Activated naive CD8-positive, alpha-beta T cell (primary cell): ENCODE data around the gene UPF3A.

Experiments
- H3K27ac Mint-ChIP-seq: one replicate; pipeline ENCODE4 v1.8.0; 2021; ENCODE audit warnings: mixed read lengths
- H3K27me3 Mint-ChIP-seq: one replicate; pipeline ENCODE4 v1.8.0; 2021; ENCODE audit warnings: mixed read lengths
- H3K36me3 Mint-ChIP-seq: one replicate; pipeline ENCODE4 v1.8.0; 2021; ENCODE audit warnings: mixed read lengths
- H3K4me1 Mint-ChIP-seq: one replicate; pipeline ENCODE4 v1.8.0; 2021; ENCODE audit warnings: low read depth, mixed read lengths
- H3K4me3 Mint-ChIP-seq: one replicate; pipeline ENCODE4 v1.8.0; 2021; ENCODE audit warnings: mild to moderate bottlenecking, mixed read lengths
- H3K9me3 Mint-ChIP-seq: one replicate; pipeline ENCODE4 v1.8.0; 2021; ENCODE audit warnings: low read depth, mixed read lengths

The UPF3A gene

DNA sequence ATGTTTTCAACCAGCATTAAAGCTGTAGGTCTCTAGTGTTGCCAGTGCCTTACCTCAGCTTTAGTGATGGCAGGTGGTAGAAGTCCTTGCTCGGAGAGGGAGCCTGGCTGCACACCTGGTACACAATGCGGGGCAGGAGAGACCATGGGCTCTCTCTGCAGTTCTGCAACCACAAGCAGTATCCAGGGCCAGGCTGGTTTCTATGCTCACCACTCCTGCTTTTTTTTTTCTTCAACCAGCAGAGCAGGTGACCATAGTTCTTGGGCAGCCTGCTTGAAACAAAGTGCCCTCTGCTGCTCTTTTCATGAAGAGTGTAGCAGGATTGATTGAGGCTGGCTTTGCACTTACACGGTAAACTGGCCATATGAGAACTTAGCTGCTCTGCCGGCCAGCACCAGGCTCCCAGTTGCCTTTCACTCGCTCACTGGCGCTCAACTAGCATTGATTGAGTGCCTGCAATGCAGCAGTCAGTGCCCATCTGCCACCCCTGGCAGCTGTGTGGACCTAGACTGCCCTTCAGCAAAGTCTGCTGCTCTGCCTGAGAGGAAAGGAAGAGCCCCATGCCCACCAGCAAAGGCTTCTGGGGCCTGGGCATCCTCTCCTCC lies 28.5 kb downstream of the UPF3A start:
- Mint-ChIP-seq H3K36me3 (peaks cover 3% of the 10 kb centered on the region), H3K9me3 (no peaks in the 10 kb centered on the region), H3K4me3 (no peak overlapping the region), H3K27ac (no peak overlapping the region), H3K4me1 (peaks cover 15% of the 10 kb centered on the region), H3K27me3 (no peaks in the 10 kb centered on the region)

- Mint-ChIP-seq H3K36me3 (peaks cover 6% of the 10 kb centered on the region), H3K27ac (no peak overlapping the region), H3K4me1 (peaks cover 26% of the 10 kb centered on the region), H3K4me3 (no peak overlapping the region), H3K27me3 (no peaks in the 10 kb centered on the region), H3K9me3 (no peaks in the 10 kb centered on the region)
These were observed 29.6 kb downstream of the UPF3A start for GRCh38 chr13:114310956-114311355.

GRCh38 chr13:114311387-114311786 lies 30.0 kb downstream of the UPF3A start:
- Mint-ChIP-seq H3K27me3 (no peaks in the 10 kb centered on the region), H3K9me3 (no peaks in the 10 kb centered on the region), H3K4me1 (peaks cover 26% of the 10 kb centered on the region), H3K4me3 (no peak overlapping the region), H3K36me3 (peaks cover 6% of the 10 kb centered on the region), H3K27ac (no peak overlapping the region)

GRCh38 chr13:114311908-114312307 lies 30.5 kb downstream of the UPF3A start:
- Mint-ChIP-seq H3K4me1 (peaks cover 30% of the 10 kb centered on the region), H3K36me3 (peaks cover 5% of the 10 kb centered on the region), H3K9me3 (no peaks in the 10 kb centered on the region), H3K4me3 (no peak overlapping the region), H3K27ac (no peak overlapping the region), H3K27me3 (no peaks in the 10 kb centered on the region)

DNA sequence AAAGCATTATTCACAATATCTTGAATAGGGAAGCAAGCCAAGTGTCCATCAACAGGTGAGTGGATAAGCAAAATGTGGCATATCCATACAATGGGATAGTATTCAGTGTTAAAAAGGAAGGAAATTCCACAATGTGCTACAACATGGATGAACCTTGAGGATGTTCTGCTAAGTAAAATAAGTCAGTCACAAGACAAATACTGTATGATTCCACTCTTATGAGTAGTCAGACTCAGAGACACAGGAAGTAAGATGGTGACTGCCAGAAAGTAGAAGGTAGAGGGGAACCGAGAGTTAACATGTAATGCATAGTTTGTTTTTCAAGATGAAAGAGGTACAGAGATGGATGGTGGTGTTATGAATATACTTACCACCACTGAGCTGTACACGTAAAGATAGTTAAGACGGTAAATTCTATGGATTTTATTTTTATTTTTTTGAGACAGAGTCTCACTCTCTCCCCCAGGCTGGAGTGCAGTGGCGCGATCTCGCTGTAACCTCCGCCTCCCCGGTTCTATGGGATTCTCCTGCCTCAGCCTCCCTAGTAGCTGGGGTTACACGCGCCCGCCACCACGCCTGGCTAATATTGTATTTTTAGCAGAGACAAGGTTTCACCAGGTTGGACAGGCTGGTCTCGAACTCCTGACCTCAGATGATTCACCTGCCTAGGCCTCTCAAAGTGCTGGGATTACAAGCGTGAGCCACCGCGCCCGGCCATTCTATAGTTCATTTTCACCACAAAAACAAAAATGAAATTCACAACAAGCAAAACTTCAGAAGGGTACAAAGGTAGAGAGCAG lies 31.9 kb downstream of the UPF3A start:
- peak overlapping the region; percentile 94 for H3K4me3 Mint-ChIP-seq
- peak overlapping the region; percentile 96 for H3K27ac Mint-ChIP-seq
- H3K36me3 Mint-ChIP-seq, result peaks cover 3% of the 10 kb centered on the region
- H3K4me1 Mint-ChIP-seq, result peaks cover 41% of the 10 kb centered on the region
- H3K9me3 Mint-ChIP-seq, result no peaks in the 10 kb centered on the region
- H3K27me3 Mint-ChIP-seq, result no peaks in the 10 kb centered on the region

DNA sequence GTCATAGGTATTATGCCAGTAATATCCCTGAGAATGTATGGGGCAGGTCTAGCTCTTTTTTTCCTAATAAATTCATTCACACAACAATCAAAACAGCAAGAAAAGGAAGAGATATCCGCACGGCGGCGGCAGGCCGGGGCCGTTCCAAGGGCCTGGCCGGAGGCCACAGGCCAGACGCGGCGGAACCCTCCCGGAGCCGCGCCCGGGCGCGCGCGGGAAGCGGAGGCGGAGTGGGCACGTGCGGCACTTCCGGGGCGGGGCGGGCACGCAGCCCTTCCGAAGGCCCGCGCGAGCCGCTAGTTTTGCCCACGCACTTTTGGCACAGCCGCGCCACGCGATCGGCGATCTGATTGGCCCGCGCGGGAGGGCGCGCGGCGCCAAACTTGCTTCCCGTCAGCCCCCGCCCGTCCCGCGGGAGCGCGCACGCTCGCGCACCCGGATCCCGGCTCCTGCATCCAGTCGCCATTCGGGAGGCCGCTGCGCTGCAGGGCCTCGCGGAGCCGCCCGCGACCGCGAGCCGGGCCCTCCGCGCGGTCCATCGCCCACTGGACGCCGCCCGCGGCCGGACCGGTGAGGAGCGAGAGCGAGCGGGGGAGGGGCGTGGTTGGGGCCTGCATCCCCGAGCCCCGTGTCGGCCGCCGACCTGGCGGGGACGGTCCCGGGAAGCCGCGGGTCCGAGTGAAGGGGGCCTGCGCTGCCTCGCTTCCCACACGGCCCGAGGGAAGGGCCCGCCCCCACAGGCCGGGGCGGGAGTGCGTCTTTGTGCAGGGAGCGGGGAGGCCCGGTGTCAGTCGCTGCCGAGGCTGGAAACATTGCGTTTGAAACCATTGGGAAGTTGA lies 32.9 kb downstream of the UPF3A start, which contains the start of gene CHAMP1:
Gene CHAMP1 (plus strand): TSS at position 430 of the 839 bp plus-strand sequence. CDS start 9,340 bp downstream, outside the sequence.
- no peaks in the 10 kb centered on the region for H3K27me3 Mint-ChIP-seq
- H3K4me1 Mint-ChIP-seq, result peaks cover 51% of the 10 kb centered on the region
- peak within 1 kb of the TSS; percentile 94 for H3K4me3 Mint-ChIP-seq

DNA sequence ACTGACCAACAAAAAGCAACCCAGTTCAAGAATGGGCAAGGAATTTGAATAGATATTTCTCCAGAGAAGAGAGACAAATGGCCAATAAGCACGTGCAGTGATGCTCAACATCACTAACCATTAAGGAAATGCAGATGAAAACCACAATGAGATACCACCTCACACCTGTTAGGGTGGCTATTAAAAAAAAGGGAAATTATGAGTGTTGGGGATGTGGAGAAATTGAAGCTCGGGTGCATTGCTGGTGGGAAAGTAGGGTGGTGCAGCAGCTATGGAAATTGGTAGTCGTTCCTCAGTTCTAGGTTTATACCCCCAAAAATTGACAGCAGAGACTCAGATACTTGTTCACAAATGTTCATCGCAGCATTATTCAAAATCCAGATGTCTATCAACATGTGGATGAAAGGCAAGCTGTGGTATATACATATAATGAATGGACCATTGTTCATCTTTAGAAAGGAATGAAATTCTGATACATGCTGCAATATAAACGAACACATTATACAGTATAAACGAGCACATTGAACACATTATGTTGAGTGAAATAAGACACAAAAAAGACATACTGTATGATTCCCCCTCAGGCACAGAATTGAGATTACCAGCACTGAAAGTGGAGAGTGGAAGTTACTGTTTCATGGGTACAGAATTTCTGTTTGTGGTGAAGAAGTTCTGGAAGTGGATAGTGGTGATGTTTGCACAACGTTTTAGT lies 33.8 kb downstream of the UPF3A start:
- H3K9me3 Mint-ChIP-seq, result no peaks in the 10 kb centered on the region
- peaks cover 60% of the 10 kb centered on the region for H3K4me1 Mint-ChIP-seq
- peak overlapping the region; percentile 91 for H3K4me3 Mint-ChIP-seq
- H3K27me3 Mint-ChIP-seq, result no peaks in the 10 kb centered on the region
- H3K27ac Mint-ChIP-seq, result peak overlapping the region; percentile 93
- H3K36me3 Mint-ChIP-seq, result peaks cover 9% of the 10 kb centered on the region

More for the DNA sequence above, 32.9 kb downstream of the UPF3A start, which contains the start of gene CHAMP1:
- Mint-ChIP-seq H3K36me3 (peaks cover 3% of the 10 kb centered on the region), H3K27ac (peak within 1 kb of the TSS; percentile 96), H3K9me3 (no peaks in the 10 kb centered on the region)

DNA sequence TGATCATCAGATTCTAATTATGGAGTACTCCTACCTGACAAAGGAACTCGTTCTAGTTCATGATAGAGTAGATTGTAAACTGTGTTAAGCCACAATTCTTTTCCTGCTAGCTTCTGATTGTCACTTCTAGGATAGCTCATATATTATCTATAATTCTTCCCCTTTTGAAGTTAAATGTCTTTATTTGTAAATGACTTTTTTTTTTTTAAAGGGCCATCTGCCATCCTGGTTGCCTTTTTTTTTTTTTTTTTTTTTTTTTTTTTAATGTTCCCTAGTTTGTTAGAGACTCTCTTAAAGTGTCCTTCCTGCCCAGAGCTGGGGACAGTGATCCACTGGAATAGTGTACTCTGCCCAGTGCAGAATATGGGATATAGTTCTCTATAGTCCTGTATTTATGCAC lies 37.2 kb downstream of the UPF3A start:
- Mint-ChIP-seq H3K27ac (peak overlapping the region; percentile 61), H3K27me3 (no peaks in the 10 kb centered on the region), H3K9me3 (no peaks in the 10 kb centered on the region), H3K4me3 (no peak overlapping the region), H3K4me1 (peaks cover 52% of the 10 kb centered on the region), H3K36me3 (peaks cover 15% of the 10 kb centered on the region)

- H3K4me1 Mint-ChIP-seq, result peaks cover 51% of the 10 kb centered on the region
- peaks cover 20% of the 10 kb centered on the region for H3K36me3 Mint-ChIP-seq
- H3K27me3 Mint-ChIP-seq, result no peaks in the 10 kb centered on the region
- peak overlapping the region; percentile 61 for H3K27ac Mint-ChIP-seq
- H3K9me3 Mint-ChIP-seq, result no peaks in the 10 kb centered on the region
- H3K4me3 Mint-ChIP-seq, result no peak overlapping the region
These were observed 38.1 kb downstream of the UPF3A start for GRCh38 chr13:114319441-114319913.

DNA sequence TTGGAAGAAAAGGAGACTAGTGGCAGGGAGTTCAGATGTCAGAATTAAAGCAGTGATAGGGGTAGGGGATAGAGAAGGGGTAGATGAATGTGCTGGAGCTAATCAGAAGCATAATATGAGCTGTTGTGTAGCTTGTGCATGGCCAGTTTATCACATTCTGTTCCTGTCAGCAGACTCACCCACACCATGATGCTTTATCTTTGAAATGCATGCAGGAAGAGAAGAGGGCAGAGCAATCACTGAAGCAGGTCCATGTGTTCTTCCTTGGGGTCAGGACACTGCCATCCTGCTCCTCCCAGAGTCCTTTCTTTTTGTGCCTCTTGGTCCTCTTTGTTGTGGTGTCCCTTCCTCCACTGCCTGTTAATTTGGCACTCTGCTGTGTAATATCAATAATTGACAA lies 38.7 kb downstream of the UPF3A start:
- Mint-ChIP-seq H3K9me3 (no peaks in the 10 kb centered on the region), H3K4me3 (no peak overlapping the region), H3K4me1 (peaks cover 48% of the 10 kb centered on the region), H3K36me3 (peaks cover 20% of the 10 kb centered on the region), H3K27ac (peak overlapping the region; percentile 61), H3K27me3 (no peaks in the 10 kb centered on the region)

DNA sequence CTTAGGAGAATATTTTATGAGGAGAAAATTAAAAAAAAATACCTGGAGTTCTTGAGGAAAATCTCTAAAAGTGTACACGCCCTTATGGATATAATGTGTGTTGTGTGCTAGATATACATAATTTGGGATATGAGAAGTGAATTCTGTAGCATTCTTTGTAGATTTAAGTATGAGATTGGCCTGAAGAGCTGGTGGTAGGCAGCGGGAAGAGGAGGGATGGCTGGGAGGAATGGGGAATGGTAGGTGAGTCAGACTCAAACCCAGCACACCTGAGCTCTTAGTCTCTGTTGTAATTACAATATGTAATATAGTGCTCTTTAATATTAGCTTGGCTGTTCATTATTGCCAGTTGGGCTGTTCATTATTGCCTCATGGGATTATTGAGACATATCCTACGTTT lies 39.9 kb downstream of the UPF3A start:
- no peak overlapping the region for H3K27ac Mint-ChIP-seq
- peaks cover 22% of the 10 kb centered on the region for H3K36me3 Mint-ChIP-seq
- H3K9me3 Mint-ChIP-seq, result no peaks in the 10 kb centered on the region
- no peaks in the 10 kb centered on the region for H3K27me3 Mint-ChIP-seq
- peaks cover 48% of the 10 kb centered on the region for H3K4me1 Mint-ChIP-seq
- H3K4me3 Mint-ChIP-seq, result no peak overlapping the region

GRCh38 chr13:114323349-114323748 lies 41.9 kb downstream of the UPF3A start:
- no peak overlapping the region for H3K4me3 Mint-ChIP-seq
- no peaks in the 10 kb centered on the region for H3K27me3 Mint-ChIP-seq
- no peaks in the 10 kb centered on the region for H3K9me3 Mint-ChIP-seq
- H3K36me3 Mint-ChIP-seq, result peaks cover 25% of the 10 kb centered on the region
- H3K27ac Mint-ChIP-seq, result no peak overlapping the region
- peaks cover 48% of the 10 kb centered on the region for H3K4me1 Mint-ChIP-seq

DNA sequence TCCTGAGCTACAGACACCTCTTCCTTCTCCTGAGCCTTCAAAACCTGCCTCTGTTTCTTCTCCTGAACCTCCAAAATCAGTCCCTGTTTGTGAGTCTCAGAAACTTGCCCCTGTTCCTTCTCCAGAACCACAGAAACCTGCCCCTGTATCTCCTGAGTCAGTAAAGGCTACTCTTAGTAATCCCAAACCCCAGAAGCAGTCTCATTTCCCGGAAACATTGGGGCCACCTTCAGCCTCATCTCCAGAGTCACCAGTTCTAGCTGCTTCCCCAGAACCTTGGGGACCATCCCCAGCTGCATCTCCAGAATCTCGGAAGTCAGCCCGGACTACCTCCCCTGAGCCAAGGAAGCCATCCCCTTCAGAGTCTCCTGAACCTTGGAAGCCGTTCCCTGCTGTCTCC lies 42.9 kb downstream of the UPF3A start:
- H3K36me3 Mint-ChIP-seq, result peaks cover 25% of the 10 kb centered on the region
- peak overlapping the region; percentile 38 for H3K27ac Mint-ChIP-seq
- no peak overlapping the region for H3K4me3 Mint-ChIP-seq
- no peaks in the 10 kb centered on the region for H3K9me3 Mint-ChIP-seq
- H3K27me3 Mint-ChIP-seq, result no peaks in the 10 kb centered on the region
- H3K4me1 Mint-ChIP-seq, result peaks cover 38% of the 10 kb centered on the region

- Mint-ChIP-seq H3K36me3 (peaks cover 19% of the 10 kb centered on the region), H3K9me3 (no peaks in the 10 kb centered on the region), H3K4me3 (no peak overlapping the region), H3K27me3 (no peaks in the 10 kb centered on the region), H3K27ac (no peak overlapping the region), H3K4me1 (peaks cover 27% of the 10 kb centered on the region)
These were observed 44.3 kb downstream of the UPF3A start for GRCh38 chr13:114325729-114326128.
